Endothelial cell of umbilical vein (primary cell): ENCODE data around the gene CFAP77. TPM values are rescaled to one million over a fixed set of nuclear protein-coding genes. Genes with fewer than 3 reads are reported as not detected.

Experiments used
- BruUV-seq: library from RNA; stranded (reverse); fragments of 400-500 nt; replicated peaks from 2 replicates; lab custom pipeline; 2021; lab: Mats Ljungman, UMichigan
- CTCF ChIA-PET: fragments of 300-600, 350-600 bp; sonication (Branson Sonifier 250); formaldehyde crosslinking; loops from one replicate; lab custom pipeline; 2021; ENCODE audit warnings: antibody characterized with exemption, inconsistent platforms; lab: Charles Lee
- POLR2A ChIA-PET: fragments of 300-600, 350-600 bp; sonication (Branson Sonifier 250); formaldehyde crosslinking; loops from one replicate; lab custom pipeline; 2021; ENCODE audit warnings: antibody characterized with exemption, inconsistent platforms; lab: Charles Lee
- DNase-seq: peaks from one replicate; pipeline ENCODE4 v3.0.0-alpha.2; 2011; ENCODE audit warnings: low read depth, low spot score
- FAIRE-seq: peaks from 2 replicates; lab custom pipeline; 2011; peaks lifted over from hg19 to GRCh38; lab: Jason Lieb, UNC
- H2AFZ ChIP-seq: 2 replicates; pipeline ENCODE4 v1.6.0; 2012; ENCODE audit warnings: low read depth, low read length, control low read depth, inconsistent platforms
- H3K27ac ChIP-seq: 2 replicates; pipeline ENCODE4 v1.5.1; 2011; ENCODE audit warnings: low read depth, mild to moderate bottlenecking, control low read depth, low read length, moderate library complexity; ENCODE audit not compliant: insufficient read depth
- H3K27me3 ChIP-seq, 2 experiments: 2 replicates each; pipeline versions ENCODE4 v1.6.0 to v1.6.1; 2011; ENCODE audit warnings: low read length in 2 of 2, mixed read lengths in 1 of 2; ENCODE audit not compliant: control insufficient read depth in 2 of 2, insufficient read depth in 2 of 2
- H3K36me3 ChIP-seq, 2 experiments: 2 replicates in 1 of 2; 3 replicates in 1 of 2; pipeline ENCODE4 v1.5.1; 2011; ENCODE audit warnings: low read length in 2 of 2, mild to moderate bottlenecking in 1 of 2, moderate library complexity in 1 of 2; ENCODE audit not compliant: control insufficient read depth in 2 of 2, insufficient read depth in 2 of 2; ENCODE audit errors: extremely low read depth in 1 of 2
- H3K4me1 ChIP-seq: 3 replicates; pipeline ENCODE4 v1.5.1; 2011; ENCODE audit warnings: mild to moderate bottlenecking, low read length; ENCODE audit not compliant: control insufficient read depth, insufficient read depth; ENCODE audit errors: extremely low read depth
- H3K4me2 ChIP-seq: 2 replicates; pipeline ENCODE4 v1.6.1; 2011; ENCODE audit warnings: low read length, control low read depth, mixed read lengths; ENCODE audit not compliant: insufficient read depth
- H3K4me3 ChIP-seq, 3 experiments: fragments of 200-600 bp in 1 of 3; sonication (generic), shearing (Covaris generic) in 1 of 3; replicated peaks in 1 of 3; 2 replicates each; pipeline ENCODE4 v1.5.1; 2011 to 2016; ENCODE audit warnings: control low read depth in 3 of 3, low read length in 3 of 3, mild to moderate bottlenecking in 2 of 3, inconsistent platforms in 1 of 3, low read depth in 1 of 3, moderate library complexity in 1 of 3; ENCODE audit not compliant: insufficient read depth in 1 of 3
- H3K79me2 ChIP-seq: 2 replicates; pipeline ENCODE4 v1.6.0; 2012; ENCODE audit warnings: low read length, inconsistent platforms; ENCODE audit not compliant: control insufficient read depth, insufficient read depth
- H3K9ac ChIP-seq: replicated peaks from 2 replicates; pipeline ENCODE3; 2011; ENCODE audit warnings: low read length, control low read depth; ENCODE audit not compliant: insufficient read depth; ENCODE audit errors: extremely low read depth
- H3K9me1 ChIP-seq: replicated peaks from 3 replicates; pipeline ENCODE4 v1.6.0; 2011; ENCODE audit warnings: mild to moderate bottlenecking, low read length; ENCODE audit not compliant: control insufficient read depth, insufficient read depth; ENCODE audit errors: extremely low read depth
- H3K9me3 ChIP-seq: replicated peaks from 2 replicates; pipeline ENCODE4 v1.5.1; 2012; ENCODE audit warnings: low read length, inconsistent platforms; ENCODE audit not compliant: control insufficient read depth, insufficient read depth
- H4K20me1 ChIP-seq: replicated peaks from 2 replicates; pipeline ENCODE3; 2011; ENCODE audit warnings: mild to moderate bottlenecking, low read length; ENCODE audit not compliant: control insufficient read depth, insufficient read depth; ENCODE audit errors: extremely low read depth
- CTCF ChIP-seq, 2 donors: IDR thresholded peaks; 1 replicate in 1 of 2; 2 replicates in 1 of 2; pipeline ENCODE4 v1.5.1; 2011; ENCODE audit warnings: low read length in 2 of 2, mild to moderate bottlenecking in 2 of 2, moderate library complexity in 2 of 2, control low read depth in 1 of 2, inconsistent platforms in 1 of 2, low read depth in 1 of 2; ENCODE audit not compliant: insufficient read depth in 1 of 2; ENCODE audit errors: extremely low read depth in 1 of 2
- EZH2 ChIP-seq: IDR thresholded peaks from 2 replicates; pipeline ENCODE4 v1.6.1; 2012; ENCODE audit warnings: borderline replicate concordance, low read depth, mild to moderate bottlenecking, moderate library complexity, low read length, inconsistent platforms; ENCODE audit not compliant: severe bottlenecking
- FOS ChIP-seq: IDR thresholded peaks from 2 replicates; pipeline ENCODE4 v1.6.1; 2011; ENCODE audit warnings: mild to moderate bottlenecking, low read length, moderate library complexity, borderline replicate concordance; ENCODE audit not compliant: insufficient read depth
- GATA2 ChIP-seq: IDR thresholded peaks from 2 replicates; pipeline ENCODE4 v1.7.0; 2011; ENCODE audit warnings: low read depth, mild to moderate bottlenecking, moderate library complexity, mixed read lengths, low read length; ENCODE audit not compliant: insufficient read length, insufficient read depth
- JUN ChIP-seq: IDR thresholded peaks from 2 replicates; pipeline ENCODE4 v1.6.1; 2011; ENCODE audit warnings: borderline replicate concordance, low read depth; ENCODE audit not compliant: insufficient read length, insufficient read depth
- MAX ChIP-seq: IDR thresholded peaks from 2 replicates; pipeline ENCODE4 v1.6.1; 2011; ENCODE audit not compliant: insufficient read depth, insufficient read length
- MYC ChIP-seq: IDR thresholded peaks from one replicate; pipeline ENCODE4 v1.6.1; 2011; ENCODE audit warnings: mild to moderate bottlenecking, low read depth, low read length
- POLR2A ChIP-seq: IDR thresholded peaks from 2 replicates; pipeline ENCODE4 v1.6.1; 2012; ENCODE audit warnings: low read depth, mild to moderate bottlenecking, control low read depth, low read length
- POLR2AphosphoS5 ChIP-seq: IDR thresholded peaks from 2 replicates; pipeline ENCODE4 v1.6.1; 2012; ENCODE audit warnings: low read depth, mild to moderate bottlenecking, control low read depth, low read length, moderate library complexity; ENCODE audit not compliant: insufficient read depth
- dilution Hi-C: fragments of 300-500 bp; cut with MboI; formaldehyde crosslinking; loops from one replicate; pipeline ENCODE4 v1.15.0; 2019; ENCODE audit warnings: low sequenced_read_pairs; ENCODE audit not compliant: extremely low pct_ligation_motif_present
- intact Hi-C: fragments of 100-400 bp; cut with micrococcal nuclease; formaldehyde crosslinking; loops from one replicate; pipeline ENCODE4 v1.10.0; 2022
- polyA plus RNA-seq, 4 experiments: library from polyadenylated mRNA; depleted of rRNA in 3 of 4; stranded (reverse) in 3 of 4; unstranded in 1 of 4; fragments of >200 nt; gene quantifications; 2 replicates each; pipeline versions ENCODE4 v1.2.1 to v1.2.3, GENCODE V29; 2011 to 2012; ENCODE audit warnings: missing spikeins in 1 of 4
- total RNA-seq: library from RNA; stranded (reverse); gene quantifications from 2 replicates; pipeline ENCODE4 v1.2.3, GENCODE V29; 2021

The CFAP77 gene
- total and polyA plus RNA-seq, 2 donors (not counting 3 experiments of a cell fraction or from before 2014, with no cell fraction given) = not detected

- H3K27me3 ChIP-seq = peaks cover 0 to 2% of the 10 kb centered on the region in 2 experiments
- TF ChIP-seq MAX (no peak), POLR2AphosphoS5 (no peak), EZH2 (no peak), FOS (no peak), CTCF (IDR thresholded peaks at IDR 0.05; ENCODE audit: extremely low read depth in 1 of 2, insufficient read depth in 1 of 2, low read depth in 1 of 2, low read length in 2 of 2) (no peak), POLR2A (no peak), JUN (no peak), MYC (no peak), GATA2 (no peak)
- no peak for DNase-seq
- no peak overlapping the region for H3K9ac ChIP-seq
- H3K36me3 ChIP-seq = no peaks in the 10 kb centered on the region
- no peak overlapping the region for H2AFZ ChIP-seq
- no peaks in the 10 kb centered on the region for H3K79me2 ChIP-seq
- H4K20me1 ChIP-seq = no peaks in the 10 kb centered on the region
- POLR2A ChIA-PET = no interaction called here
- CTCF ChIA-PET = interaction anchor here (1.1 kb wide), 1 partner anchor 12 kb away, joined by 4 read pairs; no protein-coding TSS in a partner anchor
- no TSS peak for BruUV-seq
- dilution Hi-C loops = no loop called here
- no peak for FAIRE-seq
- no peak overlapping the region for H3K4me2 ChIP-seq
- H3K9me1 ChIP-seq = no peaks in the 10 kb centered on the region
- H3K9me3 ChIP-seq = no peaks in the 10 kb centered on the region
- no peak overlapping the region for H3K4me3 ChIP-seq
- intact Hi-C loops = no loop called here
- H3K27ac ChIP-seq = no peak overlapping the region
- H3K4me1 ChIP-seq = no peaks in the 10 kb centered on the region
Measured at GRCh38 chr9:132518626-132519025, 108.6 kb downstream of the CFAP77 start.
